NCI-H187 treated with DMSO at 0.1 percent for 48 hours (cell line): ENCODE measurements around the gene AKIRIN2.
"Not testable (repeated sequence)": the region's sequence is repeated elsewhere in the genome, so short reads cannot be mapped to it uniquely, and the experiment has no call there.

Experiments used
- DNase-seq: peaks from one replicate; lab custom pipeline; 2025; lab: John Stamatoyannopoulos, UW

The AKIRIN2 gene

GRCh38 chr6:87687893-87688292 lies 14.1 kb downstream of the AKIRIN2 start:
- DNase-seq: not testable (repeated sequence)

- DNase-seq: no peak
Measured at GRCh38 chr6:87687296-87687695, 14.7 kb downstream of the AKIRIN2 start.

GRCh38 chr6:87686636-87687205 lies 15.3 kb downstream of the AKIRIN2 start:
- not testable (repeated sequence) for DNase-seq

- no peak for DNase-seq
Measured at GRCh38 chr6:87684895-87685654, 17.0 kb downstream of the AKIRIN2 start.

- no peak for DNase-seq
Measured at GRCh38 chr6:87683890-87684289, 18.1 kb downstream of the AKIRIN2 start.

GRCh38 chr6:87682310-87682709 lies 19.7 kb downstream of the AKIRIN2 start:
- DNase-seq: no peak

- no peak for DNase-seq
Measured at GRCh38 chr6:87675004-87675681, 26.9 kb downstream of the AKIRIN2 start.

GRCh38 chr6:87674290-87674689 lies 27.7 kb downstream of the AKIRIN2 start:
- DNase-seq: no peak

GRCh38 chr6:87673237-87673636 lies 28.8 kb downstream of the AKIRIN2 start:
- DNase-seq: no peak

- DNase-seq: no peak
Measured at GRCh38 chr6:87672641-87673040, 29.4 kb downstream of the AKIRIN2 start.

GRCh38 chr6:87671555-87672029 lies 30.4 kb downstream of the AKIRIN2 start:
- DNase-seq: no peak

GRCh38 chr6:87670707-87671106 lies 31.3 kb downstream of the AKIRIN2 start:
- no peak for DNase-seq

- no peak for DNase-seq
Measured at GRCh38 chr6:87669051-87669450, 33.0 kb downstream of the AKIRIN2 start.

- no peak for DNase-seq
Measured at GRCh38 chr6:87668013-87668412, 34.0 kb downstream of the AKIRIN2 start.

GRCh38 chr6:87667032-87667431 lies 35.0 kb downstream of the AKIRIN2 start:
- no peak for DNase-seq

- DNase-seq: no peak
Measured at GRCh38 chr6:87664921-87665485, 37.0 kb downstream of the AKIRIN2 start.

GRCh38 chr6:87663434-87663833 lies 38.6 kb downstream of the AKIRIN2 start:
- DNase-seq: no peak

GRCh38 chr6:87661503-87661902 lies 40.5 kb downstream of the AKIRIN2 start:
- no peak for DNase-seq

- no peak for DNase-seq
Measured at GRCh38 chr6:87661016-87661415, 41.0 kb downstream of the AKIRIN2 start.

- no peak for DNase-seq
Measured at GRCh38 chr6:87660226-87660911, 41.7 kb downstream of the AKIRIN2 start.

- DNase-seq: no peak
Measured at GRCh38 chr6:87658516-87658915, 43.5 kb downstream of the AKIRIN2 start.

- DNase-seq: no peak
Measured at GRCh38 chr6:87656857-87657256, 45.2 kb downstream of the AKIRIN2 start.
